ENCODE data around the gene HLA-DMB. TPM values are rescaled to one million over a fixed set of nuclear protein-coding genes. Genes with fewer than 3 reads are reported as not detected.

HLA-DMB gene
- total RNA-seq, 6 donors from 2014 or later = 35.6 to 233 (median 80.6) TPM

DNA sequence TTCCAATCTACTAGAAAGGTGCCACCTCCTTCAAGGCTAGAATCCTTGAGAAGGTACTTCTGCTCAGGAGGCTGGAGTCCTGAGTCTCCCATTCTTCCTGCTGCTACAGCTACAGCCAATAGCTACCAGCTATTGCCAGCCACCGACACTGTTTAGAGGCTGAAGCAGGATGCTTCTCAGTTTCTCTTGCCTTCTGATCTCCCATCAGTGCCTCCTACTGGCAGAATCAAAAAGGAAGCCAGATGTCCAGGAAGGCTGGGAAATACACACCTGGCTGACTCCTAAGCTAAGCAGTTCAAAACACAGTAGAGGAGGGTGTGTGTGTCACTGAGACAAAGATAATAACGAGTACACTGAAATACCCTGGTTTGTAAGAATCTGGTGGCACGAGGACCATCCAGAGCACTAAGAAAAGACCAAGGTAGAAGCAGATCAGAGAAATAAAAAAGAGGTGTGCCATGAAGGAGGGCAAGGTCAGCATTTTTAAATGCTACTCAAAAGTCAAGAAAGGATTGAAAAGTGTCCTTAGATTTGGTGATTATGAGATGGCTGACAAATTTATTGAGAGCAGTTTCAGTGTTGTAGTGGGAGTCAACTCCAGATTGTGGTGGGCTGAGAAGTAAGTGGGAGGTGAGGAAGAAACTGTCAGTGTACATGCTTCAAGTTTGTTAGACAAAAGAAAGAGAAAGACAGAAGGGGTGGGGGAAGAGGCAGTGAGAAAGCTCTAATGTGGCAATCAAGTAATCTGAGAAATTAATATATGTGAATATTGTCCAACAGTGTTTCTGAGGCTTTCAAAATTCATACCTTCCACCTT, 14.4 kb upstream of the HLA-DMB start:
- DNase-seq = no peak
- ATAC-seq (ENCODE audit: low FRiP score in 2 of 2) = no peak
- WGBS, 2 donors = 33 to 49% methylated on average over 3 of the region's 3 CpGs

GRCh38 chr6:32954267-32954666, 13.4 kb upstream of the HLA-DMB start:
- Histone ChIP-seq H3K36me3 (no peaks in the 10 kb centered on the region), H3K4me3 (no peak overlapping the region), H3K9me3 (no peaks in the 10 kb centered on the region), H3K27me3 (no peaks in the 10 kb centered on the region), H3K27ac (no peak overlapping the region), H3K4me1 (peaks cover 23 to 39% (median 33%) of the 10 kb centered on the region in 4 donors)
- TF ChIP-seq, protein P1, sequence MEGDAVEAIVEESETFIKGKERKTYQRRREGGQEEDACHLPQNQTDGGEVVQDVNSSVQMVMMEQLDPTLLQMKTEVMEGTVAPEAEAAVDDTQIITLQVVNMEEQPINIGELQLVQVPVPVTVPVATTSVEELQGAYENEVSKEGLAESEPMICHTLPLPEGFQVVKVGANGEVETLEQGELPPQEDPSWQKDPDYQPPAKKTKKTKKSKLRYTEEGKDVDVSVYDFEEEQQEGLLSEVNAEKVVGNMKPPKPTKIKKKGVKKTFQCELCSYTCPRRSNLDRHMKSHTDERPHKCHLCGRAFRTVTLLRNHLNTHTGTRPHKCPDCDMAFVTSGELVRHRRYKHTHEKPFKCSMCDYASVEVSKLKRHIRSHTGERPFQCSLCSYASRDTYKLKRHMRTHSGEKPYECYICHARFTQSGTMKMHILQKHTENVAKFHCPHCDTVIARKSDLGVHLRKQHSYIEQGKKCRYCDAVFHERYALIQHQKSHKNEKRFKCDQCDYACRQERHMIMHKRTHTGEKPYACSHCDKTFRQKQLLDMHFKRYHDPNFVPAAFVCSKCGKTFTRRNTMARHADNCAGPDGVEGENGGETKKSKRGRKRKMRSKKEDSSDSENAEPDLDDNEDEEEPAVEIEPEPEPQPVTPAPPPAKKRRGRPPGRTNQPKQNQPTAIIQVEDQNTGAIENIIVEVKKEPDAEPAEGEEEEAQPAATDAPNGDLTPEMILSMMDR (IDR thresholded peaks at IDR 0.05) = no peak
- WGBS, 2 donors = 80 to 92% methylated on average over 4 of the region's 4 CpGs
- ATAC-seq (ENCODE audit: low FRiP score in 2 of 2) = no peak
- DNase-seq = no peak

More for the DNA sequence above, 14.4 kb upstream of the HLA-DMB start:
- Histone ChIP-seq H3K4me1 (peaks cover 23 to 39% (median 28%) of the 10 kb centered on the region in 4 donors), H3K27ac (no peak overlapping the region), H3K27me3 (no peaks in the 10 kb centered on the region), H3K36me3 (no peaks in the 10 kb centered on the region), H3K9me3 (no peaks in the 10 kb centered on the region), H3K4me3 (no peak overlapping the region)
- TF ChIP-seq, protein P1 (IDR thresholded peaks at IDR 0.05) = peak in 3 of 6 experiments; percentile 25 to 41 (median 32)
- TF ChIP-seq EP300 (IDR thresholded peaks at IDR 0.05) (no peak), POLR2AphosphoS5 (IDR thresholded peaks at IDR 0.05) (no peak), POLR2A (IDR thresholded peaks at IDR 0.05) (no peak)

GRCh38 chr6:32953775-32954174, 12.9 kb upstream of the HLA-DMB start:
- Histone ChIP-seq H3K27me3 (no peaks in the 10 kb centered on the region), H3K9me3 (no peaks in the 10 kb centered on the region), H3K36me3 (peaks cover 0 to 3% (median 0%) of the 10 kb centered on the region in 4 donors), H3K4me1 (peaks cover 23 to 39% (median 33%) of the 10 kb centered on the region in 4 donors), H3K27ac (peak overlapping the region; percentile 65 to 89 (median 87)), H3K4me3 (no peak overlapping the region)
- TF ChIP-seq, protein P1 (IDR thresholded peaks at IDR 0.05) = no peak
- no peak for TF ChIP-seq POLR2AphosphoS5 (IDR thresholded peaks at IDR 0.05)
- no peak for TF ChIP-seq POLR2A (IDR thresholded peaks at IDR 0.05)
- no peak for TF ChIP-seq EP300 (IDR thresholded peaks at IDR 0.05)
- no peak for DNase-seq
- WGBS, 2 donors = 65 to 70% methylated on average over 4 of the region's 4 CpGs
- no peak for ATAC-seq (ENCODE audit: low FRiP score in 2 of 2)

DNA sequence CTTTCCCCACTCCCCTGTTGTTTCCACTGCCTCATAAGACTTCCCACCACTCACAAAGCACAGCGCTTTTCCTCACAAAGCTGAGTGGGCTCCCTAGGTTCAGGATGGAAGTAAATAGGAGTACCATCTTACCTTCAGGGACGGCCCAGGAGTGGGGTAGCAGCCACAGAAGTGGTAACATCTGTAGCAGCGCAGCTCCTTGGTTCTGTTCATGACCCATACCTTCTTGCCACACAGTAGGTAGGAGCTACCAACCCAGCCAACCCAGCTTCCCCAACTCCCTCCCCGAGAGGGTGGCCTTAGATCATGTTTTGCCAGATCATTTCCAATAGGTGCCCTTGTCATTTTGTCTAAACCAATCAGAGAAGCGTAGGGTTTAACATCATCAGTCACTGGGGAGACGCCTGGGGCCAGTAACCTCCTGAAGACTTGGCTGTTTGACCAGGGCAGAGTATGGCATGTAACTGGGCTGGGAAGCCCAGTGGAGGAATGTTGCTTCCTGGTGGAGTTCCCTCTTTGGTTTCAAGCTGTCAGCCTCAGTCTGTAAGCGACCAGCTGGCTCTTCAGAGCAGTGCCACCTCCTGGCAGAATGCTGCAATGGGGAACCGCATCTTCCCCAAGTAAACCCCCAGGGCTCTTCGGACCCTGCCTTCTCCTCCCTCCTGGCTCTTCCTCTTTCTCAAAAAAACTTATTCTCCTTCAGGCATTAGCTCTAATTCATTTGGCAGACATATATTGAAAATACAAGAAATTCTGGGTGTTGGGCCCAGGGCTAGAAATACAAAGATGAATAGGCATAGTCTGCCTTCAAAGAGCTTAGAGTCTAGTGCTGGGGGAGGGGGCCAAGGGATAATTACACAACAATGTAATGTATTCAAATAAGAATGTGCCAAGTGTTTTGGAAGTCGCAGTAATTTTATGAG, 12.2 kb upstream of the HLA-DMB start, which contains the start of gene HLA-DMA:
HLA-DMA (minus strand) TSS at position 281 of the 923 bp plus-strand sequence; CDS start at position 220, 61 bp downstream.
- Histone ChIP-seq H3K9me3 (no peaks in the 10 kb centered on the region), H3K27ac (peak within 1 kb of the TSS; percentile 65 to 89 (median 87)), H3K27me3 (no peaks in the 10 kb centered on the region), H3K4me1 (peaks cover 23 to 42% (median 33%) of the 10 kb centered on the region in 4 donors), H3K4me3 (peak within 1 kb of the TSS in 3 of 4 donors; percentile 42 to 45 (median 43)), H3K36me3 (peaks cover 0 to 5% (median 0%) of the 10 kb centered on the region in 4 donors)
- 15 to 22% methylated on average over 9 to 10 of the region's 10 CpGs for WGBS, 2 donors
- DNase-seq (peak in 1 of 2 donors; percentile 96), ATAC-seq (ENCODE audit: low FRiP score in 2 of 2) (peak; percentile 97 to 98)
- TF ChIP-seq POLR2A (IDR thresholded peaks at IDR 0.05) = peak in 3 of 4 donors; percentile 64 to 98 (median 86)
- peak; percentile 70 to 96 for TF ChIP-seq POLR2AphosphoS5 (IDR thresholded peaks at IDR 0.05)
- TF ChIP-seq, protein P1 (IDR thresholded peaks at IDR 0.05) = peak; percentile 77 to 92 (median 88)
- no peak for TF ChIP-seq EP300 (IDR thresholded peaks at IDR 0.05)
